Mesendoderm (in vitro differentiated cells): ENCODE data around the gene GTF2A2.

ENCODE experiments used
- DNase-seq: peaks from one replicate; pipeline ENCODE4 v3.0.0; 2013
- H2AK5ac ChIP-seq: 2 replicates; pipeline ENCODE4 v1.6.1; 2013; ENCODE audit warnings: low read length, inconsistent platforms
- H2BK120ac ChIP-seq: 2 replicates; pipeline ENCODE4 v1.6.1; 2013; ENCODE audit warnings: low read depth, mild to moderate bottlenecking, low read length, moderate library complexity, mixed read lengths
- H2BK15ac ChIP-seq: replicated peaks from 2 replicates; pipeline ENCODE4 v1.6.1; 2013; ENCODE audit warnings: low read depth, mild to moderate bottlenecking, moderate library complexity
- H2BK5ac ChIP-seq: 2 replicates; pipeline ENCODE4 v1.6.1; 2013; ENCODE audit warnings: low read length, inconsistent platforms
- H3K18ac ChIP-seq: 2 replicates; pipeline ENCODE4 v1.6.1; 2013; ENCODE audit warnings: mild to moderate bottlenecking, low read length, mixed read lengths
- H3K23ac ChIP-seq: one replicate; pipeline ENCODE4 v1.6.1; 2013; ENCODE audit warnings: low read length
- H3K27ac ChIP-seq: 2 replicates; pipeline ENCODE4 v1.5.1; 2013; ENCODE audit warnings: low read depth, mild to moderate bottlenecking, inconsistent platforms, low read length, moderate library complexity
- H3K27me3 ChIP-seq: 2 replicates; pipeline ENCODE4 v1.6.1; 2013; ENCODE audit warnings: low read length, control low read depth, mild to moderate bottlenecking, inconsistent platforms; ENCODE audit not compliant: insufficient read depth, poor library complexity
- H3K36me3 ChIP-seq: 2 replicates; pipeline ENCODE4 v1.6.1; 2013; ENCODE audit warnings: low read length, inconsistent platforms; ENCODE audit not compliant: control insufficient read depth, insufficient read depth
- H3K4ac ChIP-seq: one replicate; pipeline ENCODE4 v1.6.1; 2013; ENCODE audit warnings: low read depth, mild to moderate bottlenecking, low read length, moderate library complexity
- H3K4me1 ChIP-seq: 2 replicates; pipeline ENCODE4 v1.6.1; 2013; ENCODE audit warnings: low read depth, low read length, inconsistent platforms; ENCODE audit not compliant: control insufficient read depth
- H3K4me2 ChIP-seq: 2 replicates; pipeline ENCODE4 v1.6.1; 2013; ENCODE audit warnings: low read length
- H3K4me3 ChIP-seq: 2 replicates; pipeline ENCODE4 v1.5.1; 2013; ENCODE audit warnings: mild to moderate bottlenecking, low read length
- H3K56ac ChIP-seq: one replicate; pipeline ENCODE4 v1.6.1; 2013; ENCODE audit warnings: low read length
- H3K79me1 ChIP-seq: 2 replicates; pipeline ENCODE4 v1.6.1; 2013; ENCODE audit warnings: low read length, inconsistent platforms
- H3K79me2 ChIP-seq: 2 replicates; pipeline ENCODE4 v1.6.1; 2013; ENCODE audit warnings: mild to moderate bottlenecking, low read length; ENCODE audit not compliant: control insufficient read depth, insufficient read depth
- H3K9ac ChIP-seq: 2 replicates; pipeline ENCODE4 v1.6.1; 2013; ENCODE audit warnings: low read length, inconsistent platforms
- H4K5ac ChIP-seq: one replicate; pipeline ENCODE4 v1.6.1; 2013; ENCODE audit warnings: low read length
- H4K8ac ChIP-seq: one replicate; pipeline ENCODE4 v1.6.1; 2013; ENCODE audit warnings: low read depth, mild to moderate bottlenecking, control low read depth, low read length, moderate library complexity
- WGBS: extraction: QIAGEN DNeasy Blood & Tissue Kit; methylation state at CpG from one replicate; pipeline ENCODE4 v1.1.7; 2013; ENCODE audit warnings: low lambda C conversion rate, missing lambda C conversion rate; ENCODE audit not compliant: insufficient coverage; ENCODE audit errors: extremely low coverage; 5-methylcytosine and 5-hydroxymethylcytosine counted together

The GTF2A2 gene

GRCh38 chr15:59668556-59668955 lies 11.2 kb upstream of the GTF2A2 start:
- no peak overlapping the region for H3K56ac ChIP-seq
- H3K4me1 ChIP-seq = no peaks in the 10 kb centered on the region
- no peak overlapping the region for H3K18ac ChIP-seq
- no peak overlapping the region for H2AK5ac ChIP-seq
- H2BK15ac ChIP-seq = no peak overlapping the region
- peaks cover 5% of the 10 kb centered on the region for H3K36me3 ChIP-seq
- H2BK120ac ChIP-seq = no peak overlapping the region
- H3K27ac ChIP-seq = no peak overlapping the region
- H3K4ac ChIP-seq = no peak overlapping the region
- H3K4me3 ChIP-seq = no peak overlapping the region
- no peaks in the 10 kb centered on the region for H3K79me1 ChIP-seq
- H3K79me2 ChIP-seq = no peaks in the 10 kb centered on the region
- no peak overlapping the region for H4K8ac ChIP-seq
- DNase-seq = no peak
- H3K23ac ChIP-seq = no peak overlapping the region
- H3K27me3 ChIP-seq = no peaks in the 10 kb centered on the region
- WGBS = no CpG with 5 or more reads among the region's 8 CpGs
- no peak overlapping the region for H3K4me2 ChIP-seq
- no peak overlapping the region for H2BK5ac ChIP-seq
- no peak overlapping the region for H4K5ac ChIP-seq
- H3K9ac ChIP-seq = no peak overlapping the region

GRCh38 chr15:59662260-59662659 lies 4.9 kb upstream of the GTF2A2 start:
- Histone ChIP-seq H2AK5ac (no peak overlapping the region), H3K4me1 (no peaks in the 10 kb centered on the region), H3K4me3 (no peak overlapping the region), H2BK5ac (no peak overlapping the region), H3K4ac (no peak overlapping the region), H3K23ac (no peak overlapping the region), H4K8ac (no peak overlapping the region), H3K79me1 (no peaks in the 10 kb centered on the region), H3K56ac (no peak overlapping the region), H3K18ac (no peak overlapping the region), H3K27ac (no peak overlapping the region), H3K36me3 (no peaks in the 10 kb centered on the region), H4K5ac (no peak overlapping the region), H3K79me2 (no peaks in the 10 kb centered on the region), H2BK15ac (no peak overlapping the region), H3K27me3 (no peaks in the 10 kb centered on the region), H3K4me2 (no peak overlapping the region), H2BK120ac (no peak overlapping the region), H3K9ac (no peak overlapping the region)
- DNase-seq = no peak
- WGBS = no CpG with 5 or more reads among the region's 1 CpG

- Histone ChIP-seq H3K4ac (no peak overlapping the region), H3K56ac (no peak overlapping the region), H2AK5ac (no peak overlapping the region), H3K79me1 (peaks cover 14% of the 10 kb centered on the region), H3K18ac (no peak overlapping the region), H4K8ac (no peak overlapping the region), H3K23ac (no peak overlapping the region), H3K9ac (no peak overlapping the region), H3K27ac (no peak overlapping the region), H4K5ac (no peak overlapping the region), H3K27me3 (no peaks in the 10 kb centered on the region), H3K79me2 (peaks cover 25% of the 10 kb centered on the region), H3K4me1 (peaks cover 8% of the 10 kb centered on the region), H2BK15ac (no peak overlapping the region), H2BK5ac (no peak overlapping the region), H3K36me3 (no peaks in the 10 kb centered on the region), H2BK120ac (no peak overlapping the region), H3K4me2 (no peak overlapping the region), H3K4me3 (no peak overlapping the region)
- DNase-seq = no peak
- no CpG with 5 or more reads among the region's 1 CpG for WGBS
These were observed 2.1 kb upstream of the GTF2A2 start for GRCh38 chr15:59659366-59659765.

- H3K27ac ChIP-seq = no peak overlapping the region
These were observed 365 bp upstream of the GTF2A2 start for GRCh38 chr15:59657635-59658125.

GRCh38 chr15:59654046-59654445 lies 3.3 kb downstream of the GTF2A2 start:
- no peaks in the 10 kb centered on the region for H3K36me3 ChIP-seq
- no peak overlapping the region for H2AK5ac ChIP-seq
- DNase-seq = no peak

More at GRCh38 chr15:59657635-59658125, 365 bp upstream of the GTF2A2 start:
- H3K79me1 ChIP-seq = peaks cover 25% of the 10 kb centered on the region
- H2BK120ac ChIP-seq = no peak overlapping the region
- H3K79me2 ChIP-seq = peaks cover 38% of the 10 kb centered on the region
- no peak overlapping the region for H4K5ac ChIP-seq
- H2BK15ac ChIP-seq = no peak overlapping the region
- H3K4me3 ChIP-seq = no peak overlapping the region
- H3K27me3 ChIP-seq = no peaks in the 10 kb centered on the region
- no peak overlapping the region for H2BK5ac ChIP-seq
- H4K8ac ChIP-seq = no peak overlapping the region
- no peak overlapping the region for H3K56ac ChIP-seq
- H3K23ac ChIP-seq = no peak overlapping the region
- no peak overlapping the region for H3K18ac ChIP-seq
- no peak overlapping the region for H3K4ac ChIP-seq
- H3K4me1 ChIP-seq = peaks cover 8% of the 10 kb centered on the region
- H3K36me3 ChIP-seq = no peaks in the 10 kb centered on the region
- H2AK5ac ChIP-seq = no peak overlapping the region
- DNase-seq = no peak
- no peak overlapping the region for H3K4me2 ChIP-seq
- WGBS = no CpG with 5 or more reads among the region's 23 CpGs
- no peak overlapping the region for H3K9ac ChIP-seq

GRCh38 chr15:59649603-59650002 lies 7.7 kb downstream of the GTF2A2 start:
- H2BK15ac ChIP-seq = no peak overlapping the region
- H3K4ac ChIP-seq = no peak overlapping the region
- no peak overlapping the region for H3K4me2 ChIP-seq
- no peak for DNase-seq
- H4K5ac ChIP-seq = no peak overlapping the region
- no peak overlapping the region for H3K56ac ChIP-seq
- H3K27me3 ChIP-seq = no peaks in the 10 kb centered on the region
- H3K23ac ChIP-seq = no peak overlapping the region
- H3K36me3 ChIP-seq = peaks cover 4% of the 10 kb centered on the region
- H4K8ac ChIP-seq = no peak overlapping the region
- no peak overlapping the region for H3K9ac ChIP-seq
- H2AK5ac ChIP-seq = no peak overlapping the region
- H3K18ac ChIP-seq = no peak overlapping the region
- H3K4me1 ChIP-seq = no peaks in the 10 kb centered on the region
- H3K79me2 ChIP-seq = peaks cover 16% of the 10 kb centered on the region
- peaks cover 11% of the 10 kb centered on the region for H3K79me1 ChIP-seq
- H3K27ac ChIP-seq = no peak overlapping the region
- no peak overlapping the region for H3K4me3 ChIP-seq
- no peak overlapping the region for H2BK120ac ChIP-seq
- H2BK5ac ChIP-seq = no peak overlapping the region

More at GRCh38 chr15:59654046-59654445, 3.3 kb downstream of the GTF2A2 start:
- Histone ChIP-seq H3K23ac (no peak overlapping the region), H3K4me2 (no peak overlapping the region), H2BK15ac (no peak overlapping the region), H3K56ac (no peak overlapping the region), H3K27ac (no peak overlapping the region), H3K4me3 (no peak overlapping the region), H3K4ac (no peak overlapping the region), H3K9ac (no peak overlapping the region), H3K4me1 (peaks cover 8% of the 10 kb centered on the region), H4K8ac (no peak overlapping the region), H3K27me3 (no peaks in the 10 kb centered on the region), H3K79me1 (peaks cover 25% of the 10 kb centered on the region), H2BK120ac (no peak overlapping the region), H2BK5ac (no peak overlapping the region), H3K79me2 (peaks cover 41% of the 10 kb centered on the region), H4K5ac (no peak overlapping the region), H3K18ac (no peak overlapping the region)
- no CpG with 5 or more reads among the region's 1 CpG for whole genome bisulfite sequencing
